Caco-2 (cell line): ENCODE data around the gene ITGB4. TPM values are rescaled to one million over a fixed set of nuclear protein-coding genes. Genes with fewer than 3 reads are reported as not detected.
A peak's percentile ranks its signal among the peaks of the same experiment; 100 is the strongest.

ENCODE experiments used
- BruUV-seq: library from RNA; stranded (reverse); fragments of 400-500 nt; replicated peaks from 2 replicates; lab custom pipeline; 2021; lab: Mats Ljungman, UMichigan
- CTCF ChIA-PET: fragments of 300-600 bp; sonication (Branson Sonifier 250); formaldehyde crosslinking; loops from one replicate; lab custom pipeline; 2022; ENCODE audit warnings: antibody characterized with exemption; lab: Charles Lee
- POLR2A ChIA-PET: fragments of 300-600 bp; sonication (Branson Sonifier 250); formaldehyde crosslinking; loops from one replicate; lab custom pipeline; 2022; ENCODE audit warnings: antibody characterized with exemption; lab: Charles Lee
- DNase-seq, 2 experiments: peaks; one replicate each; pipeline versions ENCODE4 v3.0.0 to v3.0.0-alpha.2; 2020 to 2022
- H3K27me3 ChIP-seq: replicated peaks from 2 replicates; pipeline ENCODE4 v1.6.0; 2011; ENCODE audit warnings: low read length; ENCODE audit not compliant: control insufficient read depth, insufficient read depth
- H3K36me3 ChIP-seq: 2 replicates; pipeline ENCODE4 v1.5.1; 2011; ENCODE audit warnings: low read length; ENCODE audit not compliant: control insufficient read depth, insufficient read depth
- H3K4me1 ChIP-seq: fragments of 250-450 bp; sonication (Bioruptor Pico); 2 replicates; pipeline ENCODE4 v1.5.1; 2020; ENCODE audit warnings: mild to moderate bottlenecking
- H3K4me3 ChIP-seq: 2 replicates; pipeline ENCODE4 v1.5.1; 2011; ENCODE audit warnings: low read depth, mild to moderate bottlenecking, control low read depth, low read length
- H3K9me3 ChIP-seq: fragments of 250-450 bp; sonication (Bioruptor Pico); 2 replicates; pipeline ENCODE4 v1.5.1; 2020; ENCODE audit warnings: mild to moderate bottlenecking, moderate library complexity
- H3K27ac Mint-ChIP-seq: one replicate; pipeline ENCODE4 v1.8.0; 2022; ENCODE audit warnings: mixed read lengths; ENCODE audit not compliant: unreplicated experiment
- H3K27me3 Mint-ChIP-seq: one replicate; pipeline ENCODE4 v1.8.0; 2022; ENCODE audit warnings: mixed read lengths; ENCODE audit not compliant: insufficient read depth, unreplicated experiment
- H3K36me3 Mint-ChIP-seq: one replicate; pipeline ENCODE4 v1.8.0; 2022; ENCODE audit warnings: mild to moderate bottlenecking, mixed read lengths; ENCODE audit not compliant: insufficient read depth, unreplicated experiment
- H3K4me1 Mint-ChIP-seq: one replicate; pipeline ENCODE4 v1.8.0; 2022; ENCODE audit warnings: low read depth, mixed read lengths; ENCODE audit not compliant: unreplicated experiment
- H3K4me3 Mint-ChIP-seq: one replicate; pipeline ENCODE4 v1.8.0; 2022; ENCODE audit warnings: mild to moderate bottlenecking, moderate library complexity, mixed read lengths; ENCODE audit not compliant: unreplicated experiment
- H3K9me3 Mint-ChIP-seq: one replicate; pipeline ENCODE4 v1.8.0; 2022; ENCODE audit warnings: mixed read lengths; ENCODE audit not compliant: unreplicated experiment
- intact Hi-C: fragments of 100-400 bp; cut with micrococcal nuclease; formaldehyde crosslinking; loops from one replicate; pipeline ENCODE4 v1.10.0; 2022; ENCODE audit not compliant: unreplicated experiment
- total RNA-seq: library from RNA; stranded (reverse); gene quantifications from 2 replicates; pipeline ENCODE4 v1.2.3, GENCODE V29; 2022
- TF ChIP-seq, protein P1 (sequence below), 2 experiments: fragments of 200-600 bp in 1 of 2; IDR thresholded peaks; 1 replicate in 1 of 2; 2 replicates in 1 of 2; pipeline versions ENCODE4 v1.5.1 to v1.8.0; 2011 to 2022; ENCODE audit warnings: antibody characterized with exemption in 1 of 2, control low read depth in 1 of 2, inconsistent platforms in 1 of 2, low read depth in 1 of 2, low read length in 1 of 2, mild to moderate bottlenecking in 1 of 2, moderate library complexity in 1 of 2; ENCODE audit not compliant: insufficient read depth in 1 of 2, severe bottlenecking in 1 of 2, unreplicated experiment in 1 of 2

Gene ITGB4
- total RNA-seq, 1 experiment from 2014 or later = 50.8 TPM

GRCh38 chr17:75681289-75681688 lies 40.0 kb upstream of the ITGB4 start:
- BruUV-seq = no TSS peak
- intact Hi-C loops = no loop called here
- no peaks in the 10 kb centered on the region for H3K9me3 Mint-ChIP-seq
- Histone ChIP-seq H3K4me1 (peaks cover 30% of the 10 kb centered on the region), H3K27me3 (no peaks in the 10 kb centered on the region), H3K9me3 (no peaks in the 10 kb centered on the region), H3K4me3 (no peak overlapping the region), H3K36me3 (peaks cover 6% of the 10 kb centered on the region)
- no peak for DNase-seq
- TF ChIP-seq, protein P1, sequence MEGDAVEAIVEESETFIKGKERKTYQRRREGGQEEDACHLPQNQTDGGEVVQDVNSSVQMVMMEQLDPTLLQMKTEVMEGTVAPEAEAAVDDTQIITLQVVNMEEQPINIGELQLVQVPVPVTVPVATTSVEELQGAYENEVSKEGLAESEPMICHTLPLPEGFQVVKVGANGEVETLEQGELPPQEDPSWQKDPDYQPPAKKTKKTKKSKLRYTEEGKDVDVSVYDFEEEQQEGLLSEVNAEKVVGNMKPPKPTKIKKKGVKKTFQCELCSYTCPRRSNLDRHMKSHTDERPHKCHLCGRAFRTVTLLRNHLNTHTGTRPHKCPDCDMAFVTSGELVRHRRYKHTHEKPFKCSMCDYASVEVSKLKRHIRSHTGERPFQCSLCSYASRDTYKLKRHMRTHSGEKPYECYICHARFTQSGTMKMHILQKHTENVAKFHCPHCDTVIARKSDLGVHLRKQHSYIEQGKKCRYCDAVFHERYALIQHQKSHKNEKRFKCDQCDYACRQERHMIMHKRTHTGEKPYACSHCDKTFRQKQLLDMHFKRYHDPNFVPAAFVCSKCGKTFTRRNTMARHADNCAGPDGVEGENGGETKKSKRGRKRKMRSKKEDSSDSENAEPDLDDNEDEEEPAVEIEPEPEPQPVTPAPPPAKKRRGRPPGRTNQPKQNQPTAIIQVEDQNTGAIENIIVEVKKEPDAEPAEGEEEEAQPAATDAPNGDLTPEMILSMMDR (IDR thresholded peaks at IDR 0.05; ENCODE audit: insufficient read depth in 1 of 2, low read depth in 1 of 2, low read length in 1 of 2, severe bottlenecking in 1 of 2, unreplicated experiment in 1 of 2) = no peak
- peaks cover 33% of the 10 kb centered on the region for H3K4me1 Mint-ChIP-seq
- POLR2A ChIA-PET = no interaction called here
- H3K4me3 Mint-ChIP-seq = no peak overlapping the region
- no peaks in the 10 kb centered on the region for H3K27me3 Mint-ChIP-seq
- CTCF ChIA-PET = no interaction called here
- peaks cover 78% of the 10 kb centered on the region for H3K36me3 Mint-ChIP-seq
- H3K27ac Mint-ChIP-seq = no peak overlapping the region

GRCh38 chr17:75683583-75683982 lies 37.7 kb upstream of the ITGB4 start:
- DNase-seq = peak; percentile 37 to 66
- POLR2A ChIA-PET = interaction anchor here (0.6 to 1.3 kb wide), 4 partner anchors 65 to 419 kb away, joined by 3 to 14 read pairs (median 4); no protein-coding TSS in a partner anchor
- Histone ChIP-seq H3K4me3 (no peak overlapping the region), H3K9me3 (no peaks in the 10 kb centered on the region), H3K36me3 (peaks cover 7% of the 10 kb centered on the region), H3K4me1 (peaks cover 30% of the 10 kb centered on the region), H3K27me3 (no peaks in the 10 kb centered on the region)
- BruUV-seq = no TSS peak
- H3K4me3 Mint-ChIP-seq = no peak overlapping the region
- no peaks in the 10 kb centered on the region for H3K9me3 Mint-ChIP-seq
- H3K27ac Mint-ChIP-seq = peak overlapping the region; percentile 90
- CTCF ChIA-PET = interaction anchor here (0.7 to 1.5 kb wide), 3 partner anchors 50 to 82 kb away, joined by 3 to 11 read pairs (median 5); partner anchors contain the start of gene SMIM5
- intact Hi-C loops = no loop called here
- H3K36me3 Mint-ChIP-seq = peaks cover 75% of the 10 kb centered on the region
- no peaks in the 10 kb centered on the region for H3K27me3 Mint-ChIP-seq
- H3K4me1 Mint-ChIP-seq = peaks cover 33% of the 10 kb centered on the region
- TF ChIP-seq, protein P1 (IDR thresholded peaks at IDR 0.05; ENCODE audit: insufficient read depth in 1 of 2, low read depth in 1 of 2, low read length in 1 of 2, severe bottlenecking in 1 of 2, unreplicated experiment in 1 of 2) = no peak

DNA sequence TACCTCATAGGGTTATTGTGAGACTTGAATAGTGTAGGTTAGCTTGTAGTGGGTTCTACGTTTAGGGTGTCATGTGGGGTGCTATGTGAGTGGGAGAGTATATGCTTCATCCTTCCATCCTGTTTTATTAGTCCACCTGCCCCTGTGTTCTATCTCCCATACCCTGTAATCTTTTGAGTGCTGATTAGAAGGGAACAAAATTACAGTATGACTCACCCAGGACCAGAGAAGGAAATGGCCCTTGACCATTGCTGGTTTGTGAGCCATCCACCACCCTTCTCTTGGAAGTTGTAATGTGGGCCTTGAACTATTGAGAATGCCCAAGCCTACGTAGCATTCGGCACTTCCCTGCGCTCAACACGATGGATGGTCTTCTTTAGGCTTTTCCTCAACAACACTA lies 37.0 kb upstream of the ITGB4 start:
- H3K36me3 ChIP-seq = peaks cover 6% of the 10 kb centered on the region
- peaks cover 40% of the 10 kb centered on the region for H3K4me1 Mint-ChIP-seq
- H3K36me3 Mint-ChIP-seq = peaks cover 75% of the 10 kb centered on the region
- DNase-seq = no peak
- no peaks in the 10 kb centered on the region for H3K9me3 ChIP-seq
- H3K4me1 ChIP-seq = peaks cover 30% of the 10 kb centered on the region
- TF ChIP-seq, protein P1 (IDR thresholded peaks at IDR 0.05; ENCODE audit: insufficient read depth in 1 of 2, low read depth in 1 of 2, low read length in 1 of 2, severe bottlenecking in 1 of 2, unreplicated experiment in 1 of 2) = no peak
- TSS peak; percentile 20 for BruUV-seq
- no peak overlapping the region for H3K4me3 Mint-ChIP-seq
- no peaks in the 10 kb centered on the region for H3K9me3 Mint-ChIP-seq
- ChIA-PET POLR2A (interaction anchor here (0.6 to 1.3 kb wide), 2 partner anchors 81 to 96 kb away, joined by 3 to 5 read pairs; no protein-coding TSS in a partner anchor), CTCF (interaction anchor here (0.5 to 1.5 kb wide), 3 partner anchors 51 to 75 kb away, joined by 3 to 11 read pairs (median 5); partner anchors contain the start of gene SMIM5)
- peak overlapping the region; percentile 90 for H3K27ac Mint-ChIP-seq
- no peaks in the 10 kb centered on the region for H3K27me3 Mint-ChIP-seq
- no peak overlapping the region for H3K4me3 ChIP-seq
- H3K27me3 ChIP-seq = no peaks in the 10 kb centered on the region
- intact Hi-C loops = no loop called here
